HepG2 (cell line): ENCODE data around the gene NEDD8. TPM values are rescaled to one million over a fixed set of nuclear protein-coding genes. Genes with fewer than 3 reads are reported as not detected.

ENCODE experiments used
- NR1H2 ChIP-seq: sonication (generic); formaldehyde crosslinking; IDR thresholded peaks from 2 replicates; pipeline ENCODE4 v1.8.1; 2022; ENCODE audit warnings: low read depth, missing genetic modification reagents, borderline replicate concordance
- RAD21 ChIP-seq: fragments of 450-650 bp; formaldehyde crosslinking; IDR thresholded peaks from 2 replicates; pipeline ENCODE4 v1.5.0; 2020; ENCODE audit warnings: mild to moderate bottlenecking
- RFXAP ChIP-seq: sonication (generic); formaldehyde crosslinking; IDR thresholded peaks from 2 replicates; pipeline ENCODE4 v1.4.0; 2020; ENCODE audit warnings: missing genetic modification reagents, borderline replicate concordance
- ZFP37 ChIP-seq: sonication (generic); formaldehyde crosslinking; IDR thresholded peaks from 2 replicates; pipeline ENCODE4 v1.4.0; 2020; ENCODE audit warnings: missing genetic modification reagents, borderline replicate concordance
- ZNF557 ChIP-seq: sonication (generic); formaldehyde crosslinking; IDR thresholded peaks from 2 replicates; pipeline ENCODE4 v1.4.0; 2020; ENCODE audit warnings: missing genetic modification reagents
- ZNF616 ChIP-seq: sonication (generic); formaldehyde crosslinking; IDR thresholded peaks from 2 replicates; pipeline ENCODE4 v1.5.0; 2020; ENCODE audit warnings: low read depth, mild to moderate bottlenecking, missing genetic modification reagents
- ZNF709 ChIP-seq: sonication (generic); formaldehyde crosslinking; IDR thresholded peaks from 2 replicates; pipeline ENCODE4 v1.5.0; 2020; ENCODE audit warnings: mild to moderate bottlenecking, missing genetic modification reagents
- ZNF761 ChIP-seq: sonication (generic); formaldehyde crosslinking; conservative IDR thresholded peaks from 2 replicates; pipeline ENCODE4 v1.4.0; 2020; ENCODE audit warnings: mild to moderate bottlenecking, missing genetic modification reagents
- ZNF777 ChIP-seq: sonication (generic); formaldehyde crosslinking; IDR thresholded peaks from 2 replicates; pipeline ENCODE4 v1.4.0; 2020; ENCODE audit warnings: missing genetic modification reagents
- polyA plus RNA-seq, 8 experiments: library from polyadenylated mRNA; depleted of rRNA in 3 of 8; stranded (reverse) in 7 of 8; unstranded in 1 of 8; fragments of >200 nt; fragmentation: Illumina TruSeq in 4 of 8; extraction: Trizol in 4 of 8; gene quantifications; 2 replicates each; pipeline versions ENCODE4 v1.2.1 to v1.2.3, GENCODE V29; 2011 to 2016; ENCODE audit warnings: low read depth in 4 of 8, missing spikeins in 1 of 8, mixed read lengths in 1 of 8; ENCODE audit not compliant: insufficient read depth in 1 of 8
- total RNA-seq, 5 experiments: library from RNA; depleted of rRNA; stranded (reverse); fragments of >200 nt; fragmentation: Illumina TruSeq; extraction: Trizol; gene quantifications; 2 replicates each; pipeline ENCODE4 v1.2.3, GENCODE V29; 2016; ENCODE audit warnings: low read depth in 1 of 5
- TF ChIP-seq, protein P1 (sequence below): sonication (generic); formaldehyde crosslinking; IDR thresholded peaks from 2 replicates; pipeline ENCODE4 v1.4.0; 2020; ENCODE audit warnings: missing genetic modification reagents; ENCODE audit errors: not compliant biosample characterization
- TF ChIP-seq, protein P2 (sequence below): fragments of 450-650 bp; IDR thresholded peaks from 2 replicates; pipeline ENCODE4 v1.6.1; 2017; ENCODE audit warnings: mild to moderate bottlenecking
- TF ChIP-seq, protein P3 (sequence below): sonication (generic); formaldehyde crosslinking; IDR thresholded peaks from 2 replicates; pipeline ENCODE4 v1.9.0; 2021; ENCODE audit warnings: missing genetic modification reagents, borderline replicate concordance
- TF ChIP-seq, protein P4 (sequence below): sonication (generic); formaldehyde crosslinking; IDR thresholded peaks from 2 replicates; pipeline ENCODE4 v1.4.0; 2020; ENCODE audit warnings: low read depth, mild to moderate bottlenecking, missing genetic modification reagents
- TF ChIP-seq, protein P5 (sequence below): sonication (generic); formaldehyde crosslinking; IDR thresholded peaks from 2 replicates; pipeline ENCODE4 v1.5.0; 2020; ENCODE audit warnings: missing genetic modification reagents
- TF ChIP-seq, protein P6 (sequence below): sonication (generic); formaldehyde crosslinking; IDR thresholded peaks from 2 replicates; pipeline ENCODE4 v1.5.0; 2020; ENCODE audit warnings: missing genetic modification reagents
- TF ChIP-seq, protein P7 (sequence below): sonication (generic); formaldehyde crosslinking; IDR thresholded peaks from 2 replicates; pipeline ENCODE4 v1.5.0; 2020; ENCODE audit warnings: missing genetic modification reagents
- TF ChIP-seq, protein P8 (sequence below): sonication (generic); formaldehyde crosslinking; IDR thresholded peaks from 2 replicates; pipeline ENCODE4 v1.4.0; 2020; ENCODE audit warnings: mild to moderate bottlenecking, missing genetic modification reagents

NEDD8 gene
- total and polyA plus RNA-seq, 2 of the 13 experiments (the other 11 are each of a cell fraction or from before 2014, with no cell fraction given) = 535 to 713 TPM

DNA sequence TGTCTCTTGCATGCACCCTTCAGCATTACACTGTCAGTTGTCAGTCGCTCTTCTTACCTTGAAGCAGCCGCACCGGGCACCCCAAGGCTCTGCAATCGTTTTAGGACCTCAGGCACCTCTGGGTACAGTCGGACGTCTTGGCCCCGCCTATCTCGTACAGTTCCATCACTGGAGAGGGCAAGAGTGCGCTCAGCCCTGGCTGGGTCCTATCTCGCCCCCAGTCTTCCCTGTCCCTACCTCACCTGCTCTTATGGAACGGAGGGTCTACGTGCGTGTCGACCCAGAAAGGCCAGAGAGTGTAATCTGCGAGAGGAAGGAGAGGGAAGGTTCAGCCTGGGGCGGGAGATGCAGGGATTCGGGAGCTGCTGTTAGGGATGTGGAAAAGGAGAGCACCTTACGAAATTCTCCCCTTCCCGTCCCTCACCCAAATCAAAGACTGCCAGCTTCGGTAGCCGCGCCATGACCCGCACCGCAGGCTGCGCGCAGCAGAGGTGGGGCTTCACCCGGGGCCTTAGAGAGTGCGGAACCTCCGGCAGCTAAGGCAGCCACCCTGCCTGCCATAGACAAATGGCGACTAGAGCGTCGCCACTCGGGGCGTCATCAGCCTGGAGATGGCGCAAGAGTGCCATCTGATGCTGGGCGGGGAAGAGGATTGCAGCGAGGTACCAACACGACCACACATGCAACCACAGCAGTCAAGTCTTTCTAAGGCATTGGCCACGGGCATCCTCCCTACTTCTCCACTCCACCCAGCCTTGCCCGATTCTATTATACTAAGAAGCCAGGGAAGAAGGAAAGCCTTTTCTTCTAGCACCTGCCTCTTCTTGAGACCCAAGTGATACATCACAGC lies 16.4 kb downstream of the NEDD8 start, which contains the start of gene MDP1 (continued):
- TF ChIP-seq, protein P1, sequence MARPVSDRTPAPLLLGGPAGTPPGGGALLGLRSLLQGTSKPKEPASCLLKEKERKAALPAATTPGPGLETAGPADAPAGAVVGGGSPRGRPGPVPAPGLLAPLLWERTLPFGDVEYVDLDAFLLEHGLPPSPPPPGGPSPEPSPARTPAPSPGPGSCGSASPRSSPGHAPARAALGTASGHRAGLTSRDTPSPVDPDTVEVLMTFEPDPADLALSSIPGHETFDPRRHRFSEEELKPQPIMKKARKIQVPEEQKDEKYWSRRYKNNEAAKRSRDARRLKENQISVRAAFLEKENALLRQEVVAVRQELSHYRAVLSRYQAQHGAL (CRISPR knock-in tag) = peak; percentile 99
- TF ChIP-seq ZNF616 (CRISPR knock-in tag) (peak; percentile 95), RAD21 (CRISPR knock-in tag) (peak; percentile 96), ZFP37 (CRISPR knock-in tag) (peak; percentile 99), ZNF777 (CRISPR knock-in tag) (peak; percentile 75), ZNF709 (CRISPR knock-in tag) (peak; percentile 95), RFXAP (CRISPR knock-in tag) (peak; percentile 98), ZNF557 (0 out of 2 replicates have a peak, but pooled peaks have one; percentile 85), ZNF761 (CRISPR knock-in tag) (peak; percentile 99), NR1H2 (no peak; the same call in 1 of the 2 replicates)
- TF ChIP-seq, protein P2, sequence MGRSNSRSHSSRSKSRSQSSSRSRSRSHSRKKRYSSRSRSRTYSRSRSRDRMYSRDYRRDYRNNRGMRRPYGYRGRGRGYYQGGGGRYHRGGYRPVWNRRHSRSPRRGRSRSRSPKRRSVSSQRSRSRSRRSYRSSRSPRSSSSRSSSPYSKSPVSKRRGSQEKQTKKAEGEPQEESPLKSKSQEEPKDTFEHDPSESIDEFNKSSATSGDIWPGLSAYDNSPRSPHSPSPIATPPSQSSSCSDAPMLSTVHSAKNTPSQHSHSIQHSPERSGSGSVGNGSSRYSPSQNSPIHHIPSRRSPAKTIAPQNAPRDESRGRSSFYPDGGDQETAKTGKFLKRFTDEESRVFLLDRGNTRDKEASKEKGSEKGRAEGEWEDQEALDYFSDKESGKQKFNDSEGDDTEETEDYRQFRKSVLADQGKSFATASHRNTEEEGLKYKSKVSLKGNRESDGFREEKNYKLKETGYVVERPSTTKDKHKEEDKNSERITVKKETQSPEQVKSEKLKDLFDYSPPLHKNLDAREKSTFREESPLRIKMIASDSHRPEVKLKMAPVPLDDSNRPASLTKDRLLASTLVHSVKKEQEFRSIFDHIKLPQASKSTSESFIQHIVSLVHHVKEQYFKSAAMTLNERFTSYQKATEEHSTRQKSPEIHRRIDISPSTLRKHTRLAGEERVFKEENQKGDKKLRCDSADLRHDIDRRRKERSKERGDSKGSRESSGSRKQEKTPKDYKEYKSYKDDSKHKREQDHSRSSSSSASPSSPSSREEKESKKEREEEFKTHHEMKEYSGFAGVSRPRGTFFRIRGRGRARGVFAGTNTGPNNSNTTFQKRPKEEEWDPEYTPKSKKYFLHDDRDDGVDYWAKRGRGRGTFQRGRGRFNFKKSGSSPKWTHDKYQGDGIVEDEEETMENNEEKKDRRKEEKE = no peak
- TF ChIP-seq, protein P3, sequence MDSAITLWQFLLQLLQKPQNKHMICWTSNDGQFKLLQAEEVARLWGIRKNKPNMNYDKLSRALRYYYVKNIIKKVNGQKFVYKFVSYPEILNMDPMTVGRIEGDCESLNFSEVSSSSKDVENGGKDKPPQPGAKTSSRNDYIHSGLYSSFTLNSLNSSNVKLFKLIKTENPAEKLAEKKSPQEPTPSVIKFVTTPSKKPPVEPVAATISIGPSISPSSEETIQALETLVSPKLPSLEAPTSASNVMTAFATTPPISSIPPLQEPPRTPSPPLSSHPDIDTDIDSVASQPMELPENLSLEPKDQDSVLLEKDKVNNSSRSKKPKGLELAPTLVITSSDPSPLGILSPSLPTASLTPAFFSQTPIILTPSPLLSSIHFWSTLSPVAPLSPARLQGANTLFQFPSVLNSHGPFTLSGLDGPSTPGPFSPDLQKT (CRISPR knock-in tag) = no peak
- TF ChIP-seq, protein P4, sequence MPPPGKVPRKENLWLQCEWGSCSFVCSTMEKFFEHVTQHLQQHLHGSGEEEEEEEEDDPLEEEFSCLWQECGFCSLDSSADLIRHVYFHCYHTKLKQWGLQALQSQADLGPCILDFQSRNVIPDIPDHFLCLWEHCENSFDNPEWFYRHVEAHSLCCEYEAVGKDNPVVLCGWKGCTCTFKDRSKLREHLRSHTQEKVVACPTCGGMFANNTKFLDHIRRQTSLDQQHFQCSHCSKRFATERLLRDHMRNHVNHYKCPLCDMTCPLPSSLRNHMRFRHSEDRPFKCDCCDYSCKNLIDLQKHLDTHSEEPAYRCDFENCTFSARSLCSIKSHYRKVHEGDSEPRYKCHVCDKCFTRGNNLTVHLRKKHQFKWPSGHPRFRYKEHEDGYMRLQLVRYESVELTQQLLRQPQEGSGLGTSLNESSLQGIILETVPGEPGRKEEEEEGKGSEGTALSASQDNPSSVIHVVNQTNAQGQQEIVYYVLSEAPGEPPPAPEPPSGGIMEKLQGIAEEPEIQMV (CRISPR knock-in tag) = peak; percentile 70
- TF ChIP-seq, protein P5, sequence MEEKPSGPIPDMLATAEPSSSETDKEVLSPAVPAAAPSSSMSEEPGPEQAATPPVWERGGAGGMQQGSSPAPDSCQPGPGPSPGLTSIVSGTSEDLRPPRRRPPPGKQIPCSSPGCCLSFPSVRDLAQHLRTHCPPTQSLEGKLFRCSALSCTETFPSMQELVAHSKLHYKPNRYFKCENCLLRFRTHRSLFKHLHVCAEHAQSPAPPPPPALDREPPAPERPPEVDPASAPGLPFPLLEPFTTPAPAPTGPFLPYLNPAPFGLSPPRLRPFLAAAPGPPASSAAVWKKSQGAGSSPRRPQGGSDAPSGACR (CRISPR knock-in tag) = peak; percentile 98
- TF ChIP-seq, protein P6, sequence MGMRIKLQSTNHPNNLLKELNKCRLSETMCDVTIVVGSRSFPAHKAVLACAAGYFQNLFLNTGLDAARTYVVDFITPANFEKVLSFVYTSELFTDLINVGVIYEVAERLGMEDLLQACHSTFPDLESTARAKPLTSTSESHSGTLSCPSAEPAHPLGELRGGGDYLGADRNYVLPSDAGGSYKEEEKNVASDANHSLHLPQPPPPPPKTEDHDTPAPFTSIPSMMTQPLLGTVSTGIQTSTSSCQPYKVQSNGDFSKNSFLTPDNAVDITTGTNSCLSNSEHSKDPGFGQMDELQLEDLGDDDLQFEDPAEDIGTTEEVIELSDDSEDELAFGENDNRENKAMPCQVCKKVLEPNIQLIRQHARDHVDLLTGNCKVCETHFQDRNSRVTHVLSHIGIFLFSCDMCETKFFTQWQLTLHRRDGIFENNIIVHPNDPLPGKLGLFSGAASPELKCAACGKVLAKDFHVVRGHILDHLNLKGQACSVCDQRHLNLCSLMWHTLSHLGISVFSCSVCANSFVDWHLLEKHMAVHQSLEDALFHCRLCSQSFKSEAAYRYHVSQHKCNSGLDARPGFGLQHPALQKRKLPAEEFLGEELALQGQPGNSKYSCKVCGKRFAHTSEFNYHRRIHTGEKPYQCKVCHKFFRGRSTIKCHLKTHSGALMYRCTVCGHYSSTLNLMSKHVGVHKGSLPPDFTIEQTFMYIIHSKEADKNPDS (CRISPR knock-in tag) = peak; percentile 38; the same call in 1 of the 2 replicates
- TF ChIP-seq, protein P7, sequence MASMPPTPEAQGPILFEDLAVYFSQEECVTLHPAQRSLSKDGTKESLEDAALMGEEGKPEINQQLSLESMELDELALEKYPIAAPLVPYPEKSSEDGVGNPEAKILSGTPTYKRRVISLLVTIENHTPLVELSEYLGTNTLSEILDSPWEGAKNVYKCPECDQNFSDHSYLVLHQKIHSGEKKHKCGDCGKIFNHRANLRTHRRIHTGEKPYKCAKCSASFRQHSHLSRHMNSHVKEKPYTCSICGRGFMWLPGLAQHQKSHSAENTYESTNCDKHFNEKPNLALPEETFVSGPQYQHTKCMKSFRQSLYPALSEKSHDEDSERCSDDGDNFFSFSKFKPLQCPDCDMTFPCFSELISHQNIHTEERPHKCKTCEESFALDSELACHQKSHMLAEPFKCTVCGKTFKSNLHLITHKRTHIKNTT = no peak
- TF ChIP-seq, protein P8, sequence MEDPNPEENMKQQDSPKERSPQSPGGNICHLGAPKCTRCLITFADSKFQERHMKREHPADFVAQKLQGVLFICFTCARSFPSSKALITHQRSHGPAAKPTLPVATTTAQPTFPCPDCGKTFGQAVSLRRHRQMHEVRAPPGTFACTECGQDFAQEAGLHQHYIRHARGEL = peak; percentile 95
